CD4-positive, alpha-beta T cell treated with Interleukin-15 for 1 hour (primary cell): ENCODE results near the gene PNPLA4.

Experiments
- DNase-seq: peaks from one replicate; pipeline ENCODE4 v3.0.0-alpha.2; 2020

Gene PNPLA4, protein sequence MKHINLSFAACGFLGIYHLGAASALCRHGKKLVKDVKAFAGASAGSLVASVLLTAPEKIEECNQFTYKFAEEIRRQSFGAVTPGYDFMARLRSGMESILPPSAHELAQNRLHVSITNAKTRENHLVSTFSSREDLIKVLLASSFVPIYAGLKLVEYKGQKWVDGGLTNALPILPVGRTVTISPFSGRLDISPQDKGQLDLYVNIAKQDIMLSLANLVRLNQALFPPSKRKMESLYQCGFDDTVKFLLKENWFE

DNA sequence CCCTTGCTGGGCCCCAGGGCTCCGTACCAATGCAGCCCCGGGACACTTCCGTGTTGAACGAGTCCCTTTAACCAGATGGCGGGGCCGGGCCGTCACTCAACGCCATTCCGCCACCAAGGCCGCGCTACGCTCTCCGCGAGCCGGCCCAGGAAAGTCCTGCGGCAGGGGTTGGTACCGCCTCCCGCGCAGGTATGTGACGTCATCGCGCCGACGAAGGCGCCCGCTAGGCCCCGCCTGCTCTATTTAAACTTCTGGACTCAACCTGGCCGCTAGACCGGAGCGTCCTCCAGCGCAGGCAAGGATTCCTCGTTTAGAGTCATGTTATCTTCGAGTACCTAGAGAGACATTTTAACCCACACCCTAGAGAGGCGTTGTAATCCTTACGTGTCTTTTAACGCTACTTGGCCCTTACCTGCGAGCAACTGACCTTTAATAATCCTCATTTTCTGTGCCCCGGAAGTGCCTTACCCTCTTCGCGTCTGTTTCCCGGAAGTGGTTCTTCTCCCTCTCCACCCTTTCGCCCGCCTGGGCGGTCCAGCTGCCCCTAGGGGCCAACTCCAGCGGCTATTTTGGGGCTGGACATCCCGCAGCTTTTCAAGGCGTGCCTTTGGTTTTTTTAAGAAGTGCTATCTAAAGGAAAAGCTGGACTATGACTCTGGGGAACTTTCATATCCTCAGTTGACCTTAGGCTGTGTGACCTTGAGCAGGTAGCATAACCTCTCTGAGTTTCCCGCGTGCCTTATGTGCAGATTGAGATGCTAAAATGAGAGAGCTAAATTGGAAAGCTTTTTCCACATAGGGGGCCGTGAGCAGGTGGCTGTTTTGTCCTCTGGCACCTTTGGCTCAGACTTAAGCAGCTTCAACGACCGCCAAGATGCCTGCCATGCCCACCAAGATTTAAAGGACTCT, at the start of gene PNPLA4:
PNPLA4 (minus strand) TSS at position 155 of the 909 bp plus-strand sequence. CDS start 1,294 bp downstream, outside the sequence.
- peak; percentile 94 for DNase-seq

DNA sequence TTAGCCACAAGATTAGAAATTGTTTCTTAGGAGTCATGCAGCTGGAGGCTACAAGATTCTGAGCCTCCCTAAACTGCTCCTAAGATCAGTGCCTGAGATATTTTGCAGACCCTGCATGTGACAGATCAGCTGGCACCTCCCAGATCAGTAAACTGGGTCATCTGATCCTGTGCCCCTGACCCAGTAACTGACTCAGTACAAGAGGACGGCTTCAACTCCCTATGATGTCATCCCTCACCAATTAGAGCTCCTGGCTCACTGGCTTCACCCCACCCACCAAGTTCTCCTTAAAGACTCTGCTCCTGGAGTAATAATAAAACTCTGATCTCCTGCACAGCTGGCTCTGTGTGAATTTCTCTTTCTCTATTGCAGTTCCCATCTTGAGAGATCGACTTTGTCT, 45.4 kb upstream of the PNPLA4 start:
- DNase-seq = no peak

DNA sequence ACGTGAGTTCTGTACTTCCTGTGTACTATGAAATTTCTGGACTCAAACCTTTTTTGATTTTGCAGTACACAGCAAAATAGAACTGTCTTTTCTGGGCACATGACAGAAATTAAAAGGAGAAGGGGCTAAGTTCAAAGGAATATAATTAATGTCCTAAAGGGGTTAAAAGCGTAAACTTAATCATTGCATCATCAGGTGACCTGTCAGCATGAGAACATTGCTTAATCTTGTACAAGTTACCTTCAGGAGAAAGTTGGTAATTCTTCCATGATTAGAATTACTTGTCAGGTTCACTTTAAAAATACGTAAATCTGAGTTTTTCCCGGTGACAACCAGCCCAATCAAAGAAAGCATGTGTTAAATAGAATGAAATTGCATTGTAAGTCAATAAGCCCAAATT, 43.2 kb upstream of the PNPLA4 start:
- no peak for DNase-seq

DNA sequence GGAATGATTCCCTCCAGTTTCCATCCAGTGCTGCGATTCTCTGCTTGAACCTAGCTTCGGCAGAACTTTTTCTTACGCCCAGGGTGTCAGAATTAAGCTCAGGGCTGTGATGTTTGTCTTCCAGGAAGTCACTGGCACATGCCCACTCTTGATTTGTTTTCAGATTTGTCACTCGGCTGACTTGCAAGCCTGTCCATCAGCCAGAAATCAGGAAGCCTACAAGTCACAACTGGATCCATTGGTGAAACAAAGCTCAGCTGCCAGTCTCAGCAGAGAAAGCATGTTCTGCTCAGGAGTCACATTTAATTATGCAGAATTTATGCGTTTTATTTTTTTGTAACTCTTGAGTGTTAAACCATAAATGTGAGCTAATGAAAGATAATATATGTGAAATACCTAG, 38.2 kb upstream of the PNPLA4 start:
- no peak for DNase-seq

DNA sequence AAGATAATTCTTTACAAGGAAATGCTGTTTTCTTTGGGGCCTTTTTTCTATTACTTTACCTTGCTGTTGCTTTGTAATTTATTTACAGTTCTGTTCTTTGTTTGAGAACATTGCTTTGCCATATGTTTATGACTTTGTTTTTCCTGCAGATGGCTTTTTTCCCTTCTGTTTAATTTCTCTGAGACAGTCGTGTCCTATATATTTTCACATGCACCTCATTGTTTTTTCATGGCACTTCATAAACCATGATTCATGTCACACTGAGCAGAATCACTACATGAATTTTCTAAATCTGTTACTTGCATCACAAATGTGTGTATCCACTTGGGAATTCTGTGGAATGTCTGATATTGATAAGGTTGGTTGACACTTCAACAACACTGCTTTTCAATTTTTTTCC, 33.0 kb upstream of the PNPLA4 start:
- no peak for DNase-seq

DNA sequence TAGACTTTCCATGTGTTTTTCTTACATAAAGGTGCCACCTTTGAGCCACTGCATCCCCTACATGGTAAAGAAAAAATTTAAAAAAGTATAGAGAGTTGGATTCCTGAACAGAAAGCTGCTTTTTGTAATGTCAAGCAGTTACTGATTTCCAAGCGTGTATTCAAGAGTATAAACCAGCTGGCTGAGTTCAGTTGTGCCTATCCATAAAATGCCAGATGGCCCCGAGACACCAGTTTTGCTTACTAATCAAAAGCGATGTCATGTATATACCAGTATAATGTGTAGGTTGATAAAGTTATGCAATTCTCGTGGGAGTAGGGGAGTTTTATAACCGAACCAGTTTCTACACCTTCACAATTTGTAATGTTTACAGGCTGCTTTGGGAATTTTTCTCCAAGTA, 26.2 kb upstream of the PNPLA4 start:
- DNase-seq = no peak

DNA sequence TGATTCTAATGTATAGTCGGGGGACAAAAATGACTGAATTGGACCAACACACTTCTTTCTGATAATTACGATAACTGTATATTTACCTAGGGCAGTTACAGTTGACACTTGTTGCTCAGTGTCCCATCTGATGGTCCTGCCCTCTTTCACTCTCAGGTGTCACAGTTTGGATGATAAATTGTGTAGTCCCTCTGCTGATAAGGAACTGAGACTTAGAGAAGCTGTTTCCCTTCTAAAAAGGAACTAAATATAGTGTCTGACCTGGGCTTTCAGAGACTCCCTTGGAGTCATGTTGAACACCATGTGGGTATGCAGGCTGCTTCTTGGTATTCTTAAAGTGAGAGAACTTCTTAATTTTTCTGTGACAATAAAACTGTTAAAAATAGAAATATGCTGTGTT, 23.7 kb upstream of the PNPLA4 start:
- DNase-seq = no peak

DNA sequence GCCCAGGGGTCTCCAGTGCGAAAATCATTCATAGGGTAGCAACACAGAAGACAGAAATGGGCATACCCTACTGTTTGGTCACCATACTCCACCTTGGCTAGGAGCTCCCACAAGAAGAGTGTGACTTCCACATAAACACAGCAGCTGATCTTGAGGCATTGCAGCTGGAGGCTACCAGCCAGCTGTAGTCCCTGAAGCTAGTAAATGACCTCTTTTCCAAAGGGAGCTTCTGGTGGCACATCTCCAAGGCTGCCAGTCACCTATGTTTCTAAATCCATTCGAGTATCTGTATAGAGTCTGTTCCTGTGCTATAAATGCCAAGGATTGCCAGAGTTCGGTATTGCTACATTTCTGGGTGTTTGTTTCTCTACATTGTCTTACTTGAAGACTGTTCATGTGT, 21.3 kb upstream of the PNPLA4 start:
- DNase-seq = no peak

DNA sequence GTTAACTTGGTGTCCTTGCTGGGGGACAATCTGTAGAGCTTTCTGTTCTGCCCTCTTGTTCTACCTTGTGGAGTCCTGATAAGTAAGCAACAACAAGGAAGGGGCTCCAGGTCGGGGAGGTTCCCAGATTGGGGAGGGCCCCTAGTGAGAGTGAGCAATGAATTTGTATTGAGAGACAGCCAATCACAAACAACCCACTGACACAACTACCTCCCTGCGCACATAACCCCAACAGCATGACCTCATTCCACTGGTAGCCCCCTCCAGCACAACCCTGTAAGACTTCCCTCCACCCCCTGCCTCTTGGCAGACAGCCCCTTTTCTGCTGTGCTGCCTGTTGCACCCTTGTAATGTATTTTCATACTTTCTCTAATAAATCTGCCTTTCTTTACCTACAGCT, 19.7 kb upstream of the PNPLA4 start:
- DNase-seq = no peak

DNA sequence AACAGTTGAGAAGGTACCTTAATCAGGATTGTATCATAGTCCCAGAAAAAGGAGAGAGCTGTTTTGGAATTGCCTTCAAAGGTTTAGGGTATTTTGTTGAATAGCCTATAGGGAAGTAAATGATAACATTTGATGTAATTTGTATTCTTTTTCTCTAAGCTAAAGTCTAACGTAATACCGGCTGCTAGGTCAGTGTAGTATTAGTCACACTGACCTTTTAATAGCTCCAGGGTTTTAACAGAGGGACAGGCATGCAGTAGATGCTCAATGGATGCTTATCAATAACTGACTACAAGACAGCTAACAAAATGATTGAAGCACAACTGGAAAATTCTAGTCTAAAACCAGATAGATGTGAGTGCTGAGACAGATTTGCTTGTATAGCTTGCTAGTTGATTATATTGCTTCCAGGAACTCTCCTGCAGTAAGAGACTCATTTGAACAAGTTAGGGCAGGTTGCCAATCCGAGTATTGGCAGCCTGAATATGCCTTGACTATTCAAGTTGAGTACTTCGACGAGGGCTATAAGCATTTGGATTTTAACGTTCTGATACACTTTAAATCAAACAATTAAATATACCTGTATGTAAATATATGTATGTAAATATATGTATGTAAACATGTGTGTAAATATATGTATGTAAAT, 16.5 kb upstream of the PNPLA4 start:
- no peak for DNase-seq

DNA sequence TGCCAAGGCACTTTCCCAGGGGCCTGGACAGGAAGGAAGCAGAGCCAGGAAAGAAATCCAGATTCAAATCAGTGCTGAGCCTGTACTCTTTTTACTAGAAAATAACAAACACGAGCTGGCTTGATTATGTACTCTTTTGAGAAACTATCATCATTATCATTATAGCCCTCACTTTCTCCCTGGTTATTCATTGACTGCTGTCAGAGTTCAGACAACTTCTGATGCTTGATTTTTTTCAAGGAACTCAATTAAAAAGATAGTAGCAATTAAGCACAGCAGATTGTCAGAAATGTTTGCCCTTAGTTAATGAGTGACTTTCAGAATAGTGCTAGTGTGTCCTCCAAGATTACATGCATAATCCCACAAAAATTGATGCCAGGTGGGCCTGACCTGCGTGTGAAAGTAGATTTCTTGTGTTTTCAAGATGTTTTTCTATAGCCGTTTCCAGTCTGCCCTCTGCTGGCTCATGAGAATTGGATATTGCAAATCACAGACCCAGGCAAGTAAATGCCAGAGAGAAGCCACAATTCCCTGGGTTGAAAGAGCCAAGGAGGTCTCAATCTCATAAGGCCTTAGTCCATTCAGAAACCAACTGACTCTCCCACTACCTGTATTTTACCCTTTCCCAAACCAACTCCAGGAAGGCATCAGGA, 14.3 kb upstream of the PNPLA4 start:
- DNase-seq = no peak

DNA sequence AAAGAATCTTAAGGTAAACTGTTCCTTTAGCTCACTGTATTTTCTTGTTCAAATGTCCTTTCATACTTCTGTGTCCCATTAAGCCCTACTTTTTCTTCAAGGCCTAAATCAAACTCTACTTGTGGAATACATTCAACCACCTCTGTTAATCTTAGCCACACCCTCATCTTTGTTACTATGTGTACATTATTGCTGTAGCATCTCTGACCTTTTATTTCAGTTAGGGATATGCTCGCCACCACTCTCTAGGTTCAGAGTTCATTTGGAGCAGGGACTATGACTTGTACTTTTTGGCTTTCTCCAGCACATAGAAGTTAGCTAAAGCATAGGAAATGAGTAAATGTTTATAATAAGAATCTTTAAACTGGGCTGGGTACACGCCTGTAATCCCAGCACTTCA, 6.8 kb upstream of the PNPLA4 start:
- no peak for DNase-seq

DNA sequence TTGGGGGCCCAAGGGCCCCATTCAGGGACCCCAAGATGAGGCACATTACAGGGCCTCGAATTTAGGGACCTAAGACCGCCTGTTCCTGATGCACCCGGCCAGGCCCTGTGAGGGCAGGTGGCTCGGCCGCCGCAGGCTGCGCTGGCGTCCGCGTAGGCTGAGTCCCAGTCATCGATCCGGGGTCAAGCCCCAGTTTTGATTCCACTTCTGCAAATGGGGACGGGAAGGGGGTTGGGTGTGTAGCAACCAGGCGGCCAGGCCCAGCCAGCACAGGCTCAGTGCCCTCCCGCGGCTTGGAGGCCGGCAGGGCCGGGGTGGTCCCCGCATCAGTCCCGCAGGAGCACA, 327 bp downstream of the PNPLA4 start:
- no peak for DNase-seq

DNA sequence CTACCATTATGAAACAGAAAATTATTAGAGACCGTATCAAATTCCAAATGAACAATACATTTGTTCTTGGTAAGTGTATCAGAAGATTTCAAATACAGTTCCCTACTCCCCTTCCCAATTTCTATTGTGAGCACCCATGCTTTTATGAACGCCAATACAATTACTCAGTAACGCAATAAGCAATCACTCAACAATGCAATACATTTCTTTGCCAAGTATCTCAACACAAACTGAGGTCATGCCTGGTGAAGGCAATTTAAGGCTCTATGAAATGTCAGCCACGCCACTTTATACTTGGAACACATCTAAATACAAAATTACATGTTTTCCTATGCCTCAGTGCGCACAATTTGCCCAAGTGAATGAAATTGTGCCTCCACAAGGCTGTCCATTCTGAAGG, 712 bp downstream of the PNPLA4 start:
- DNase-seq = no peak

DNA sequence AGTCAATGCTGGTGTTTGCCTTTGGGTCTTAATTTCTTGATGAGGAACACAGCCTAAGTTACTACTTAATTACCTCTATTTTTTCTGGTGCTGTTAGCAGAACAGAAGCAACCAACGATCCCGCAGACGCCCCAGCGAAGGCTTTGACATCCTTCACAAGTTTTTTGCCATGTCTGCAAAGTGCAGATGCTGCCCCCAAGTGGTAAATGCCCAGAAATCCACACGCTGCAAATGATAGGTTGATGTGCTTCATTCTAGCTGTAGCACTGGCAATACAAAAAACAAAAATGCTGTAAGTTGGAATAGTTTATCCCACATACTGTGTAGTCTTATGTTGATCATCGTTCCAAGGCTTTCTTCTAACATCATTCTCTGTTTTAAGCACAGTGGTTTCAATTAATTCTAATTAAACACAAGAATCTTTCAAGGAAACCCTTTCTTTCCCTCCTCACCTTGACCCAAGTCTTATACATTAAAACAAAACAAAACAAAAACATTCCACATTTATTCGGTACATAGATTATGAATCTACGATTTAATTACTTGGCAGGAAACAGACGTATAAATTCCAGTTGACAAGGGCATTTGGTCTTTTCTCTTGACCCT, 1.2 kb downstream of the PNPLA4 start:
- peak; percentile 80 for DNase-seq

DNA sequence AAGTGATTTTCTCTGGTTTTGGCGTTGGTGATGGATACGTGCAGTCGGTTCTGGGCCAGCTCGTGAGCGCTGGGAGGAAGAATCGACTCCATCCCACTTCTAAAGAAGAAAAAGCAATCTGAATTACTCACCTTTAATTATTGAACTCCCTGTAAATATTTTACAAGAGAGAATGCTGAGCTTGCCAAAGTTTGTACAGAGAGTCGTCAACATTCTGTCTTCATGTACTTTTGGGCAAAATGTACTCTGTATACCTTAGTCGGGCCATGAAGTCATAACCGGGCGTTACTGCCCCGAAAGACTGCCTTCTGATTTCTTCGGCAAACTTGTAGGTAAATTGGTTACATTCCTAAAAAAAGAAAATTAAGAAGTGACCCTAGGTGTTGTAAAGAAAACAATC, 5.5 kb downstream of the PNPLA4 start:
- DNase-seq = no peak

DNA sequence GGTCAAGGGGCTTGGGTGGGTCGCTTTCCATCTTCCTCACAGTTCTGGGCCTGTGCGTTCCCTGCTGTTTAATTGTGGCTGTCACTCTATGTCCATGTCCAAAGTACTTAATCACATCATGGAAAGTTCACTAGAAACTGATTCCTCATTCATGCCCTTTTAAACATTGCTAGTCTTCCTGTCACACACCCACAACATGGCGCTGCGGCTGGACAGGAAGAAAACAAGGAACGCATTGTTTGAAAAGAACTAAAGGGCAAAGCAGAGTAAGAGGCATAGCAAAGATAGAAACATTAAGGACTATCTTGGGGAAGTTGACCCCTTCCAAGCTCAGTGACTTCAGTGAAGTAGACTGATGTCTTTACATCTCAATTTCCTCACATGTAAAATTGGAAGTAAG, 18.4 kb downstream of the PNPLA4 start:
- no peak for DNase-seq

DNA sequence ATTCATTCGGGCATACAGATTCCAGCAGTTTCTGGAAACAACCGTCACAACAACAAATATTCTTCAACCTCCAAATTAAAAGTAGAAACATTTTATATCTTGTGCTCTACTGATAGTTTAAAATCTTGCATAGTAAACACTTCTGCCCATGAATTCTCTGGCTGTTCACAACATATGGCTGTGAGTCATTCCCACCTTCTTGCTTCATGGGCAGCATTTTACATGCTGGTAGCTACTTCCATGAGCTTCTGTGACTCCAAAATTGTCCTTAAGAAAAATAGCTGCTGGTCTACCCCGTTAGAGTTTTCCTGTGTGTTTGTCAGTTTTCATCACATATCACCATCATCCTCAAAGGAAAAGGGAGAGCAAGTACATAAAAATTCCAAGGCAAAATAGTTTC, 22.7 kb downstream of the PNPLA4 start:
- DNase-seq = no peak

DNA sequence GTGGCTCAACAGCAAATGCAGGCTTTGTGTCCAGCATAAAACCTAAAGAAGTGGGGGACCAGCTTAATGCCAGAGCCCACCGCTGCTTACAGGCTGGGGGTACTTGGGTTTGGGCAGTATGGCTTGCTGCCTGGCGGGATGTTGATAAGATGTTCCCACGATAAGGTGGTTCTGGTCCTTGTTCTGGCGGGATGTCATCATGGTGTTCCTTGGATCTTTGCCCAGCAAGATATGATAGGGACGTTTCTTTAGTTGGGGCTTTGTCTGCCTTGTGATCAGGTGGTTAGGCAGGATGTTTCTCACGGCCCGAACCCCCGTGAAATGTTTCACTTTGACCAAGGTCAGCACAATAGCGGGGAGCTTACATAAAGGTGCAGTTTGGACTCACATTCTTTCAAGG, 35.3 kb downstream of the PNPLA4 start:
- no peak for DNase-seq

DNA sequence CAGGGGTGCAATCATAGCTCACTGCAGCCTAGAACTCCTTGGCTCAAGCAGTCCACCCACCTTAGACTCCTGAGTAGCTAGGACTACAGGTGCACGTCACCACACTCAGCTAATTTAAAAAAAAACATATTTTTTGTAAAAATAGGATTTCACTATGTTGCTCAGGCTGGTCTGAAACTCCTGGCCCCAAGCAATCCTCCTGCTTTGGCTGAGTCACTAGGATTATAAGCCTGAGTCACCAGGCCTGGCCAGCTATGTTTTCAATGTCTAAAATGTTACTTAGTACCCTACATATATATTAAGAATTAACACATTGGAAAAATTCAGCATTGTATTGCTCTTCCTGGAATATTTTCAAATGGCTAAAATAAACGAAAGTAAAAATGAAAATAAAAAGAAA, 37.5 kb downstream of the PNPLA4 start:
- no peak for DNase-seq

DNA sequence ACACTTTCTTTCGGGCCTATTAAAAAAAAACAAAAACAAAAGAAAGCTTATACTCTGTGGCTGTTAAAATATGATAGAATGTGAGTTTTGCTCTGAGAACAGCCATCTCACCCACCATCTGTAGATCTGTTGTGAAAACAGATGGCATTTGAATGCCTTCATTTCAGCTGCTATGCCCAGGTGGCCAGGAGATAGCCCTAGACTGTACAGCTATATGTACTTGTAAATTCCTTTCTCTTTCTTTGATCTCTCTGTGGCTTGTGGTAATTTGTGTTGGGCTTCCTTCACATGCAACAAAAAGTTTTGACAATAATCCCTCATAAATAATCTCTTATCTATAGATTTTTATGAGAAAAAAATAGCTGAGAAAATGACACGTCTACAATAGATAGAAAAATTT, 38.1 kb downstream of the PNPLA4 start:
- no peak for DNase-seq

DNA sequence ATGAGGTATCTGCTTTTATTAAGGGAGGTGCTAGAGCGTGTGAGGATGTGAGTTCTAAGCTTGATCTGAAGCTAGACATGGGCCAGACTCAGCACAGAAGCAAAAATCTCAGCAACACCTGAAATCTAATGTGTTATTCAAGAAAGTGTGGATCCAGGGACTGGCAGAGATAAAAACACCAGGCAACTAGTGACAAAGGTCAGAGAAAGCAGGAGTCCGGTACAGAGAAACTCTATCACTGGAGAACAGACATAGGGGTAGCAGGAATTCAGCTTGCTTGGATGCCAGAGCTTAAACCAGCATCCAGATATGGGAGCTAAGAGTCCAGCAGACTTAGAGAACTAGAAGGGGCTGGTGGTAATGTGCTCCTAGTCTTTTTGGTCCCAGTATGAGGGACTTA, 50.3 kb downstream of the PNPLA4 start:
- no peak for DNase-seq

DNA sequence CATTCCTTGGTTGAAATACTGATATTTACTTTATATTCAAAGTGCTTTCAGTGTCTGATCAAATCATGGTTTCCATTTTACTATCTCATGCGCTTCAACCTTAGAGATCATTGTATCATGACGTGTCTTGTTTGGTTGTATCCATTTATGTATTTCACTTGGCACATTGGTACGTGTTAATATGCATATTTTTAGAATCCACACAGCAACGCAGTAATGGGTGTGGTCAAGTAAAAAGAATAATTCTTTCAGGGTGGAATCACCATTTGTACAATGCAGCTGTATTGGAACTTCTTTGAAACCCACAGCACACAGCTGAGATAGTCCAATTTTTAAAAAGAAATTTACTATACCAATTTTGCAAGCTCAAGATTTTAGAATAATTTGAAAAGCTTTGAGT, 55.2 kb downstream of the PNPLA4 start:
- DNase-seq = no peak
